WTC11 (cell line): ENCODE data around the gene LIMA1. TPM values are rescaled to one million over a fixed set of nuclear protein-coding genes. Genes with fewer than 3 reads are reported as not detected.

Experiments
- ARID4B ChIP-seq: sonication (generic); formaldehyde crosslinking; IDR thresholded peaks from 2 replicates; pipeline ENCODE4 v1.8.0; 2023; ENCODE audit warnings: missing genetic modification reagents, mild to moderate bottlenecking, borderline replicate concordance
- CREM ChIP-seq: sonication (generic); formaldehyde crosslinking; IDR thresholded peaks from 2 replicates; pipeline ENCODE4 v1.8.1; 2022; ENCODE audit warnings: mild to moderate bottlenecking, missing genetic modification reagents, moderate library complexity
- E2F1 ChIP-seq: sonication (generic); formaldehyde crosslinking; IDR thresholded peaks from 2 replicates; pipeline ENCODE4 v1.8.0; 2022; ENCODE audit warnings: mild to moderate bottlenecking, missing genetic modification reagents
- E2F4 ChIP-seq: sonication (generic); formaldehyde crosslinking; IDR thresholded peaks from 2 replicates; pipeline ENCODE4 v1.8.1; 2022; ENCODE audit warnings: low read depth, mild to moderate bottlenecking, moderate library complexity, missing genetic modification reagents, borderline replicate concordance
- E2F5 ChIP-seq: sonication (generic); formaldehyde crosslinking; IDR thresholded peaks from 2 replicates; pipeline ENCODE4 v1.8.1; 2022; ENCODE audit warnings: mild to moderate bottlenecking, moderate library complexity, missing genetic modification reagents
- ELF4 ChIP-seq: sonication (generic); formaldehyde crosslinking; IDR thresholded peaks from 2 replicates; pipeline ENCODE4 v1.8.1; 2022; ENCODE audit warnings: low read depth, mild to moderate bottlenecking, moderate library complexity, missing genetic modification reagents
- ETV6 ChIP-seq: sonication (generic); formaldehyde crosslinking; IDR thresholded peaks from 2 replicates; pipeline ENCODE4 v1.8.1; 2022; ENCODE audit warnings: mild to moderate bottlenecking, missing genetic modification reagents
- FOXJ3 ChIP-seq: sonication (generic); formaldehyde crosslinking; IDR thresholded peaks from 2 replicates; pipeline ENCODE4 v1.9.0; 2021; ENCODE audit warnings: missing genetic modification reagents, mild to moderate bottlenecking, borderline replicate concordance
- FOXP1 ChIP-seq: sonication (generic); formaldehyde crosslinking; IDR thresholded peaks from 2 replicates; pipeline ENCODE4 v1.8.0; 2022; ENCODE audit warnings: missing genetic modification reagents, mild to moderate bottlenecking, moderate library complexity, borderline replicate concordance
- GABPB1 ChIP-seq: sonication (generic); formaldehyde crosslinking; IDR thresholded peaks from 2 replicates; pipeline ENCODE4 v1.8.1; 2023; ENCODE audit warnings: mild to moderate bottlenecking, missing genetic modification reagents
- GTF2I ChIP-seq: fragments of 250-450 bp; sonication (Bioruptor Pico); conservative IDR thresholded peaks from 2 replicates; pipeline ENCODE4 v1.4.0; 2021; ENCODE audit warnings: mild to moderate bottlenecking
- MAX ChIP-seq: sonication (generic); formaldehyde crosslinking; IDR thresholded peaks from 2 replicates; pipeline ENCODE4 v1.8.0; 2022; ENCODE audit warnings: mild to moderate bottlenecking, missing genetic modification reagents
- MYBL2 ChIP-seq: sonication (generic); formaldehyde crosslinking; IDR thresholded peaks from 2 replicates; pipeline ENCODE4 v1.8.1; 2023; ENCODE audit warnings: mild to moderate bottlenecking, moderate library complexity, missing genetic modification reagents
- NR2C2 ChIP-seq: sonication (generic); formaldehyde crosslinking; IDR thresholded peaks from 2 replicates; pipeline ENCODE4 v1.8.0; 2022; ENCODE audit warnings: mild to moderate bottlenecking, missing genetic modification reagents
- PRRX2 ChIP-seq: fragments of 250-450 bp; sonication (Bioruptor Pico); IDR thresholded peaks from 2 replicates; pipeline ENCODE4 v1.8.0; 2021; ENCODE audit warnings: mild to moderate bottlenecking
- SMAD4 ChIP-seq: sonication (generic); formaldehyde crosslinking; IDR thresholded peaks from 2 replicates; pipeline ENCODE4 v1.8.0; 2022; ENCODE audit warnings: mild to moderate bottlenecking, missing genetic modification reagents
- TEAD1 ChIP-seq: sonication (generic); formaldehyde crosslinking; IDR thresholded peaks from 2 replicates; pipeline ENCODE4 v1.8.0; 2022; ENCODE audit warnings: mild to moderate bottlenecking, missing genetic modification reagents
- USF1 ChIP-seq: sonication (generic); formaldehyde crosslinking; IDR thresholded peaks from 2 replicates; pipeline ENCODE4 v1.8.0; 2022; ENCODE audit warnings: mild to moderate bottlenecking, missing genetic modification reagents
- ZNF263 ChIP-seq: sonication (generic); formaldehyde crosslinking; IDR thresholded peaks from 2 replicates; pipeline ENCODE4 v1.8.1; 2022; ENCODE audit warnings: low read depth, mild to moderate bottlenecking, moderate library complexity, missing genetic modification reagents
- ZNF512 ChIP-seq: sonication (generic); formaldehyde crosslinking; IDR thresholded peaks from 2 replicates; pipeline ENCODE4 v1.8.1; 2022; ENCODE audit warnings: missing genetic modification reagents, borderline replicate concordance
- ZNF532 ChIP-seq: fragments of 250-450 bp; sonication (Bioruptor Pico); IDR thresholded peaks from 2 replicates; pipeline ENCODE4 v1.9.0; 2021; ENCODE audit warnings: mild to moderate bottlenecking, borderline replicate concordance
- ZSCAN18 ChIP-seq: fragments of 250-450 bp; sonication (Bioruptor Pico); IDR thresholded peaks from 2 replicates; pipeline ENCODE4 v2.1.2; 2022; ENCODE audit warnings: mild to moderate bottlenecking, moderate library complexity
- total RNA-seq: library from RNA; stranded (reverse); gene quantifications from 3 replicates; pipeline ENCODE4 v1.2.3, GENCODE V29; 2021

LIMA1 gene
- total RNA-seq, 1 experiment from 2014 or later: 41.2 TPM

GRCh38 chr12:50283229-50283923 is at the start of gene LIMA1 (continued):
- TF ChIP-seq ZNF512 (CRISPR knock-in tag): no peak
- TF ChIP-seq ZSCAN18 (CRISPR knock-in tag): no peak
- TF ChIP-seq ARID4B (CRISPR knock-in tag): peak; percentile 26; the same call in 1 of the 2 replicates
- no peak for TF ChIP-seq ELF4 (CRISPR knock-in tag)
- TF ChIP-seq ZNF263 (CRISPR knock-in tag): no peak
- no peak for TF ChIP-seq ETV6 (CRISPR knock-in tag)
- peak; percentile 71; the same call in 1 of the 2 replicates for TF ChIP-seq MYBL2 (CRISPR knock-in tag)
- peak; percentile 60 for TF ChIP-seq GABPB1
- no peak for TF ChIP-seq NR2C2
- TF ChIP-seq TEAD1 (CRISPR knock-in tag): peak; percentile 32; the same call in 1 of the 2 replicates
- no peak for TF ChIP-seq E2F4 (CRISPR knock-in tag)
- no peak for TF ChIP-seq SMAD4 (CRISPR knock-in tag)
- TF ChIP-seq USF1 (CRISPR knock-in tag): no peak
- TF ChIP-seq CREM (CRISPR knock-in tag): no peak; the same call in 1 of the 2 replicates
- TF ChIP-seq E2F5: no peak
- peak; percentile 78; the same call in 1 of the 2 replicates for TF ChIP-seq FOXP1 (CRISPR knock-in tag)
- TF ChIP-seq PRRX2 (CRISPR knock-in tag): no peak
- TF ChIP-seq E2F1 (CRISPR knock-in tag): no peak
- TF ChIP-seq MAX (CRISPR knock-in tag): peak; percentile 70
- no peak for TF ChIP-seq GTF2I (CRISPR knock-in tag)
- no peak for TF ChIP-seq FOXJ3
- TF ChIP-seq ZNF532 (CRISPR knock-in tag): no peak
